HEK293 (cell line): Measurements from ENCODE around the gene SERPINB11.

ENCODE experiments used
- CTCF ChIA-PET: fragments of 350-600 bp; formaldehyde crosslinking; extraction: SDS; loops from one replicate; lab custom pipeline; 2021; ENCODE audit warnings: antibody characterized with exemption; lab: Yijun Ruan, JAX
- POLR2A ChIA-PET: fragments of 300-600 bp; formaldehyde crosslinking; extraction: SDS; loops from one replicate; lab custom pipeline; 2020; ENCODE audit warnings: antibody characterized with exemption, inconsistent platforms; lab: Yijun Ruan, JAX
- H3K27ac ChIP-seq: fragments of 200-500 bp; sonication (Bioruptor generic); 2 replicates; pipeline ENCODE4 v1.5.1; 2014; ENCODE audit warnings: low read depth, low read length, control low read depth, inconsistent platforms; ENCODE audit errors: extremely low read depth
- H3K36me3 ChIP-seq, 2 experiments: fragments of 200-500 bp in 1 of 2; sonication (Bioruptor generic) in 1 of 2; 1 replicate in 1 of 2; 2 replicates in 1 of 2; pipeline ENCODE4 v1.5.1; 2014 to 2017; ENCODE audit warnings: inconsistent platforms in 2 of 2, low read length in 2 of 2; ENCODE audit not compliant: control insufficient read depth in 2 of 2, insufficient read depth in 1 of 2
- H3K4me1 ChIP-seq: fragments of 200-500 bp; sonication (Bioruptor generic); 2 replicates; pipeline ENCODE4 v1.5.1; 2014; ENCODE audit warnings: mild to moderate bottlenecking, low read length, inconsistent platforms; ENCODE audit not compliant: control insufficient read depth, insufficient read depth
- H3K4me3 ChIP-seq: 2 replicates; pipeline ENCODE4 v1.5.1; 2011; ENCODE audit warnings: low read depth, mild to moderate bottlenecking, control low read depth, low read length, moderate library complexity
- H3K9me3 ChIP-seq: fragments of 200-500 bp; sonication (Bioruptor generic); 2 replicates; pipeline ENCODE4 v1.5.1; 2014; ENCODE audit warnings: low read depth, low read length, inconsistent platforms; ENCODE audit not compliant: control insufficient read depth, insufficient read depth
- AEBP2 ChIP-seq: fragments of 450-650 bp; formaldehyde crosslinking; IDR thresholded peaks from 2 replicates; pipeline ENCODE4 v1.5.1; 2016; ENCODE audit warnings: missing biosample characterization, missing genetic modification characterization, borderline replicate concordance
- BCL11A ChIP-seq: fragments of 450-650 bp; formaldehyde crosslinking; IDR thresholded peaks from 2 replicates; pipeline ENCODE4 v1.5.1; 2016; ENCODE audit warnings: low read depth, missing biosample characterization, missing genetic modification characterization
- BCL6B ChIP-seq: fragments of 450-650 bp; formaldehyde crosslinking; IDR thresholded peaks from 2 replicates; pipeline ENCODE4 v1.5.1; 2017; ENCODE audit warnings: missing biosample characterization, missing genetic modification characterization
- FEZF1 ChIP-seq: fragments of 450-650 bp; formaldehyde crosslinking; IDR thresholded peaks from 2 replicates; pipeline ENCODE4 v1.5.1; 2016; ENCODE audit warnings: missing biosample characterization, missing genetic modification characterization
- KLF10 ChIP-seq: fragments of 450-650 bp; IDR thresholded peaks from 2 replicates; pipeline ENCODE4 v1.5.1; 2018; ENCODE audit warnings: missing biosample characterization, mild to moderate bottlenecking, missing genetic modification characterization
- SCRT2 ChIP-seq: fragments of 450-650 bp; formaldehyde crosslinking; IDR thresholded peaks from 2 replicates; pipeline ENCODE4 v1.5.1; 2016; ENCODE audit warnings: missing biosample characterization, missing genetic modification characterization
- SP7 ChIP-seq: fragments of 450-650 bp; formaldehyde crosslinking; IDR thresholded peaks from 2 replicates; pipeline ENCODE4 v1.5.1; 2016; ENCODE audit warnings: missing biosample characterization, missing genetic modification characterization
- ZBTB1 ChIP-seq: fragments of 450-650 bp; formaldehyde crosslinking; IDR thresholded peaks from 2 replicates; pipeline ENCODE4 v1.5.1; 2016; ENCODE audit warnings: missing biosample characterization, missing genetic modification characterization
- ZBTB20 ChIP-seq: fragments of 450-650 bp; formaldehyde crosslinking; IDR thresholded peaks from 2 replicates; pipeline ENCODE4 v1.5.1; 2016; ENCODE audit warnings: missing biosample characterization, missing genetic modification characterization
- ZIC2 ChIP-seq: fragments of 450-650 bp; formaldehyde crosslinking; IDR thresholded peaks from 2 replicates; pipeline ENCODE4 v1.5.1; 2016; ENCODE audit warnings: missing biosample characterization, missing genetic modification characterization
- ZNF133 ChIP-seq: fragments of 450-650 bp; formaldehyde crosslinking; IDR thresholded peaks from 2 replicates; pipeline ENCODE4 v1.5.1; 2016; ENCODE audit warnings: missing biosample characterization, missing genetic modification characterization
- ZNF18 ChIP-seq: fragments of 450-650 bp; formaldehyde crosslinking; IDR thresholded peaks from 2 replicates; pipeline ENCODE4 v1.5.1; 2016; ENCODE audit warnings: missing biosample characterization, missing genetic modification characterization
- ZNF24 ChIP-seq: fragments of 450-650 bp; formaldehyde crosslinking; IDR thresholded peaks from 2 replicates; pipeline ENCODE4 v1.5.1; 2016; ENCODE audit warnings: missing biosample characterization, missing genetic modification characterization
- ZNF248 ChIP-seq: fragments of 450-650 bp; formaldehyde crosslinking; IDR thresholded peaks from 2 replicates; pipeline ENCODE4 v1.5.1; 2017; ENCODE audit warnings: missing biosample characterization, missing genetic modification characterization
- ZNF426 ChIP-seq: fragments of 450-650 bp; formaldehyde crosslinking; IDR thresholded peaks from 2 replicates; pipeline ENCODE4 v1.5.1; 2017; ENCODE audit warnings: missing biosample characterization, missing genetic modification characterization, mild to moderate bottlenecking, inconsistent platforms, moderate library complexity
- ZNF560 ChIP-seq: fragments of 450-650 bp; formaldehyde crosslinking; IDR thresholded peaks from 2 replicates; pipeline ENCODE4 v1.5.1; 2017; ENCODE audit warnings: missing biosample characterization, missing genetic modification characterization, borderline replicate concordance
- ZNF621 ChIP-seq: fragments of 450-650 bp; formaldehyde crosslinking; IDR thresholded peaks from 2 replicates; pipeline ENCODE4 v1.5.1; 2017; ENCODE audit warnings: missing biosample characterization, missing genetic modification characterization
- ZNF623 ChIP-seq: fragments of 450-650 bp; formaldehyde crosslinking; IDR thresholded peaks from 2 replicates; pipeline ENCODE4 v1.5.1; 2016; ENCODE audit warnings: missing biosample characterization, missing genetic modification characterization
- ZNF626 ChIP-seq: fragments of 450-650 bp; sonication (Bioruptor Pico); formaldehyde crosslinking; IDR thresholded peaks from 2 replicates; pipeline ENCODE4 v1.5.1; 2018; ENCODE audit warnings: missing biosample characterization, missing genetic modification characterization, inconsistent platforms
- ZNF670 ChIP-seq: fragments of 450-650 bp; formaldehyde crosslinking; IDR thresholded peaks from 2 replicates; pipeline ENCODE4 v1.5.1; 2016; ENCODE audit warnings: missing biosample characterization, missing genetic modification characterization, low read depth
- ZNF677 ChIP-seq: fragments of 450-650 bp; IDR thresholded peaks from 2 replicates; pipeline ENCODE4 v1.5.0; 2018; ENCODE audit warnings: missing biosample characterization, mild to moderate bottlenecking, missing genetic modification characterization, moderate library complexity
- ZNF785 ChIP-seq: fragments of 450-650 bp; formaldehyde crosslinking; IDR thresholded peaks from 2 replicates; pipeline ENCODE4 v1.5.1; 2016; ENCODE audit warnings: missing biosample characterization, missing genetic modification characterization
- ZSCAN16 ChIP-seq: fragments of 450-650 bp; formaldehyde crosslinking; IDR thresholded peaks from 2 replicates; pipeline ENCODE4 v1.5.1; 2016; ENCODE audit warnings: missing biosample characterization, missing genetic modification characterization

Gene SERPINB11

GRCh38 chr18:63664571-63664970, 38.2 kb upstream of the SERPINB11 start (continued):
- TF ChIP-seq ZNF18 (tag by site-specific recombination) (no peak), ZNF248 (tag by site-specific recombination) (no peak), ZNF426 (no peak), ZBTB1 (tag by site-specific recombination) (no peak), ZNF626 (tag by site-specific recombination) (no peak), ZSCAN16 (tag by site-specific recombination) (no peak)
- TF ChIP-seq, all 188 proteins: peak for 0

GRCh38 chr18:63676526-63677323, 26.0 kb upstream of the SERPINB11 start:
- Histone ChIP-seq H3K27ac (no peak overlapping the region), H3K4me1 (no peaks in the 10 kb centered on the region), H3K4me3 (no peak overlapping the region), H3K9me3 (no peaks in the 10 kb centered on the region), H3K36me3 (no peaks in the 10 kb centered on the region)
- CTCF ChIA-PET = interaction anchor here (0.7 to 1.2 kb wide), 2 partner anchors 65 to 165 kb away, joined by 3 to 4 read pairs; no protein-coding TSS in a partner anchor
- POLR2A ChIA-PET = no interaction called here
- no peak for TF ChIP-seq ZNF621 (tag by site-specific recombination)
- TF ChIP-seq ZNF677 (tag by site-specific recombination) = no peak

- Histone ChIP-seq H3K27ac (no peak overlapping the region), H3K9me3 (no peaks in the 10 kb centered on the region), H3K36me3 (no peaks in the 10 kb centered on the region), H3K4me3 (no peak overlapping the region), H3K4me1 (no peaks in the 10 kb centered on the region)
- ChIA-PET CTCF (interaction anchor here (0.6 to 1.5 kb wide), 4 partner anchors 64 to 166 kb away, joined by 3 to 7 read pairs (median 4); no protein-coding TSS in a partner anchor), POLR2A (interaction anchor here (0.6 kb wide), 1 partner anchor 284 kb away, joined by 3 read pairs; no protein-coding TSS in a partner anchor)
- TF ChIP-seq SCRT2 (tag by site-specific recombination) (0 out of 2 replicates have a peak, but pooled peaks have one; percentile 40), ZNF560 (tag by site-specific recombination) (no peak)
These were observed 25.1 kb upstream of the SERPINB11 start for GRCh38 chr18:63677500-63678225.

GRCh38 chr18:63679820-63680606, 22.7 kb upstream of the SERPINB11 start:
- H3K36me3 ChIP-seq = no peaks in the 10 kb centered on the region
- no peaks in the 10 kb centered on the region for H3K9me3 ChIP-seq
- no peak overlapping the region for H3K27ac ChIP-seq
- POLR2A ChIA-PET = no interaction called here
- CTCF ChIA-PET = interaction anchor here (0.8 kb wide), 1 partner anchor 162 kb away, joined by 4 read pairs; no protein-coding TSS in a partner anchor
- H3K4me3 ChIP-seq = no peak overlapping the region
- no peaks in the 10 kb centered on the region for H3K4me1 ChIP-seq
- no peak for TF ChIP-seq BCL11A (tag by site-specific recombination)
- no peak for TF ChIP-seq ZNF670 (tag by site-specific recombination)
- TF ChIP-seq ZBTB20 (tag by site-specific recombination) = no peak
- TF ChIP-seq SP7 (tag by site-specific recombination) = no peak
- no peak for TF ChIP-seq ZNF621 (tag by site-specific recombination)
- no peak for TF ChIP-seq FEZF1
- no peak for TF ChIP-seq AEBP2 (tag by site-specific recombination)
- no peak for TF ChIP-seq KLF10
- no peak for TF ChIP-seq ZNF623
- no peak for TF ChIP-seq ZNF24 (tag by site-specific recombination)
- TF ChIP-seq BCL6B (tag by site-specific recombination) = no peak
- no peak for TF ChIP-seq ZIC2
- TF ChIP-seq ZNF133 = no peak
- no peak for TF ChIP-seq ZNF785 (tag by site-specific recombination)
